ENCODE results near the gene FHIT.

FHIT gene

GRCh38 chr3:60456180-60456579 is 795.1 kb downstream of the FHIT start:
- no peak for TF ChIP-seq CTCF (IDR thresholded peaks at IDR 0.05; ENCODE audit: low read depth, low read length)
- H3K4me3 ChIP-seq (ENCODE audit: low read depth, low read length) = no peak overlapping the region

- no peak for TF ChIP-seq CTCF (IDR thresholded peaks at IDR 0.05; ENCODE audit: low read depth, low read length)
Measured at GRCh38 chr3:60453326-60453725, 797.9 kb downstream of the FHIT start.

GRCh38 chr3:60448696-60449095 is 802.6 kb downstream of the FHIT start:
- H3K4me3 ChIP-seq (ENCODE audit: low read depth, low read length) = no peak overlapping the region
- no peak for TF ChIP-seq CTCF (IDR thresholded peaks at IDR 0.05; ENCODE audit: low read depth, low read length)

More at GRCh38 chr3:60453326-60453725, 797.9 kb downstream of the FHIT start:
- H3K4me3 ChIP-seq (ENCODE audit: low read depth, low read length) = no peak overlapping the region

GRCh38 chr3:60445446-60445845 is 805.8 kb downstream of the FHIT start:
- TF ChIP-seq CTCF (IDR thresholded peaks at IDR 0.05; ENCODE audit: low read depth, low read length) = no peak
- no peak overlapping the region for H3K4me3 ChIP-seq (ENCODE audit: low read depth, low read length)

GRCh38 chr3:60444898-60445437 is 806.3 kb downstream of the FHIT start:
- no peak for TF ChIP-seq CTCF (IDR thresholded peaks at IDR 0.05; ENCODE audit: low read depth, low read length)
- no peak overlapping the region for H3K4me3 ChIP-seq (ENCODE audit: low read depth, low read length)

- H3K4me3 ChIP-seq (ENCODE audit: low read depth, low read length) = no peak overlapping the region
- no peak for TF ChIP-seq CTCF (IDR thresholded peaks at IDR 0.05; ENCODE audit: low read depth, low read length)
Measured at GRCh38 chr3:60440869-60441268, 810.4 kb downstream of the FHIT start.

GRCh38 chr3:60435941-60436650 is 815.2 kb downstream of the FHIT start:
- H3K4me3 ChIP-seq (ENCODE audit: low read depth, low read length) = no peak overlapping the region
- no peak for TF ChIP-seq CTCF (IDR thresholded peaks at IDR 0.05; ENCODE audit: low read depth, low read length)
